HepG2 (cell line): ENCODE measurements around the gene ACSL1. TPM values are rescaled to one million over a fixed set of nuclear protein-coding genes. Genes with fewer than 3 reads are reported as not detected.

ENCODE experiments used
- ATF6 ChIP-seq: sonication (generic); formaldehyde crosslinking; conservative IDR thresholded peaks from 2 replicates; pipeline ENCODE4 v1.4.0; 2020; ENCODE audit warnings: missing genetic modification reagents
- BCL6 ChIP-seq: IDR thresholded peaks from 2 replicates; pipeline ENCODE4 v1.6.1; 2016; ENCODE audit warnings: missing genetic modification reagents, missing compliant biosample characterization
- CEBPB ChIP-seq: IDR thresholded peaks from 2 replicates; pipeline ENCODE4 v1.6.1; 2011; ENCODE audit warnings: low read depth, low read length, improper control_type of control experiment, borderline replicate concordance
- CHCHD3 ChIP-seq: sonication (generic); formaldehyde crosslinking; IDR thresholded peaks from 2 replicates; pipeline ENCODE4 v1.8.0; 2022; ENCODE audit warnings: mild to moderate bottlenecking, missing genetic modification reagents, moderate library complexity
- GATAD2A ChIP-seq: IDR thresholded peaks from 2 replicates; pipeline ENCODE4 v1.6.1; 2016
- IRX3 ChIP-seq: sonication (generic); formaldehyde crosslinking; IDR thresholded peaks from 2 replicates; pipeline ENCODE4 v1.8.1; 2023; ENCODE audit warnings: mild to moderate bottlenecking, low read depth, missing genetic modification reagents, borderline replicate concordance
- MXD1 ChIP-seq: sonication (generic); formaldehyde crosslinking; IDR thresholded peaks from 2 replicates; pipeline ENCODE4 v1.4.0; 2020; ENCODE audit warnings: mild to moderate bottlenecking, missing genetic modification reagents
- PCBP1 ChIP-seq: fragments of 200-400 bp; formaldehyde crosslinking; IDR thresholded peaks from 2 replicates; pipeline ENCODE4 v1.6.1; 2017; ENCODE audit warnings: mild to moderate bottlenecking, low read depth, low read length, borderline replicate concordance
- REST ChIP-seq, 2 experiments: IDR thresholded peaks; 2 replicates each; pipeline ENCODE4 v1.6.1; 2011 to 2012; ENCODE audit warnings: low read length in 2 of 2, borderline replicate concordance in 1 of 2, low read depth in 1 of 2, mild to moderate bottlenecking in 1 of 2, moderate library complexity in 1 of 2
- TAF15 ChIP-seq: fragments of 200-400 bp; formaldehyde crosslinking; IDR thresholded peaks from one replicate; pipeline ENCODE4 v1.6.1; 2018; ENCODE audit warnings: mild to moderate bottlenecking, low read depth, low read length; ENCODE audit not compliant: poor library complexity, severe bottlenecking
- ZBTB7B ChIP-seq: sonication (generic); formaldehyde crosslinking; IDR thresholded peaks from 2 replicates; pipeline ENCODE4 v1.4.0; 2020; ENCODE audit warnings: missing genetic modification reagents
- ZNF275 ChIP-seq: sonication (generic); formaldehyde crosslinking; IDR thresholded peaks from 2 replicates; pipeline ENCODE4 v1.8.0; 2022; ENCODE audit warnings: missing genetic modification reagents, mild to moderate bottlenecking, inconsistent platforms, borderline replicate concordance
- ZNF503 ChIP-seq: sonication (generic); formaldehyde crosslinking; IDR thresholded peaks from 2 replicates; pipeline ENCODE4 v1.4.0; 2020; ENCODE audit warnings: missing genetic modification reagents
- ZNF558 ChIP-seq: sonication (generic); formaldehyde crosslinking; IDR thresholded peaks from 2 replicates; pipeline ENCODE4 v1.9.0; 2022; ENCODE audit warnings: mild to moderate bottlenecking, missing genetic modification reagents, borderline replicate concordance
- ZNF616 ChIP-seq: sonication (generic); formaldehyde crosslinking; IDR thresholded peaks from 2 replicates; pipeline ENCODE4 v1.5.0; 2020; ENCODE audit warnings: low read depth, mild to moderate bottlenecking, missing genetic modification reagents
- ZNF780A ChIP-seq: sonication (generic); formaldehyde crosslinking; IDR thresholded peaks from 2 replicates; pipeline ENCODE4 v1.8.0; 2022; ENCODE audit warnings: mild to moderate bottlenecking, missing genetic modification reagents, moderate library complexity
- polyA plus RNA-seq, 8 experiments: library from polyadenylated mRNA; depleted of rRNA in 3 of 8; stranded (reverse) in 7 of 8; unstranded in 1 of 8; fragments of >200 nt; fragmentation: Illumina TruSeq in 4 of 8; extraction: Trizol in 4 of 8; gene quantifications; 2 replicates each; pipeline versions ENCODE4 v1.2.1 to v1.2.3, GENCODE V29; 2011 to 2016; ENCODE audit warnings: low read depth in 4 of 8, missing spikeins in 1 of 8, mixed read lengths in 1 of 8; ENCODE audit not compliant: insufficient read depth in 1 of 8
- total RNA-seq, 5 experiments: library from RNA; depleted of rRNA; stranded (reverse); fragments of >200 nt; fragmentation: Illumina TruSeq; extraction: Trizol; gene quantifications; 2 replicates each; pipeline ENCODE4 v1.2.3, GENCODE V29; 2016; ENCODE audit warnings: low read depth in 1 of 5

ACSL1 gene
- total and polyA plus RNA-seq, 2 of the 13 experiments (the other 11 are each of a cell fraction or from before 2014, with no cell fraction given) = 10.0 to 29.8 TPM

- no peak for TF ChIP-seq REST (IDR thresholded peaks at IDR 0.05; ENCODE audit: borderline replicate concordance in 1 of 2, low read depth in 1 of 2, low read length in 2 of 2)
- peak; percentile 86; the same call in 1 of the 2 replicates for TF ChIP-seq ZNF275
- no peak for TF ChIP-seq CEBPB
- TF ChIP-seq ZNF503 (CRISPR knock-in tag) = peak; percentile 93
- peak; percentile 81; the same call in 1 of the 2 replicates for TF ChIP-seq BCL6 (CRISPR knock-in tag)
- peak; percentile 92; the same call in 1 of the 2 replicates for TF ChIP-seq ATF6 (CRISPR knock-in tag)
- TF ChIP-seq CHCHD3 (CRISPR knock-in tag) = peak; percentile 95; the same call in 1 of the 2 replicates
- peak; percentile 89 for TF ChIP-seq GATAD2A
- peak; percentile 45; the same call in 1 of the 2 replicates for TF ChIP-seq ZNF558 (CRISPR knock-in tag)
- peak; percentile 44; the same call in 1 of the 2 replicates for TF ChIP-seq ZNF780A (CRISPR knock-in tag)
- TF ChIP-seq ZNF616 (CRISPR knock-in tag) = no peak
- TF ChIP-seq ZBTB7B = peak; percentile 81; the same call in 1 of the 2 replicates
- peak; percentile 85; the same call in 1 of the 2 replicates for TF ChIP-seq IRX3 (CRISPR knock-in tag)
- peak; percentile 96 for TF ChIP-seq MXD1 (CRISPR knock-in tag)
- TF ChIP-seq TAF15 = no peak
- TF ChIP-seq PCBP1 = peak; percentile 98
Measured at GRCh38 chr4:184733654-184734524, 91.9 kb downstream of the ACSL1 start, which contains the start of gene CENPU (continued).
